GM12873 (cell line): ENCODE data around the gene TCF25.

Experiments used
- TF ChIP-seq, protein P1 (sequence below): IDR thresholded peaks from 2 replicates; pipeline ENCODE4 v1.5.1; 2012; ENCODE audit warnings: low read depth, mild to moderate bottlenecking, moderate library complexity, low read length, control low read depth; ENCODE audit not compliant: insufficient read depth; ENCODE audit errors: missing control alignments

Gene TCF25

DNA sequence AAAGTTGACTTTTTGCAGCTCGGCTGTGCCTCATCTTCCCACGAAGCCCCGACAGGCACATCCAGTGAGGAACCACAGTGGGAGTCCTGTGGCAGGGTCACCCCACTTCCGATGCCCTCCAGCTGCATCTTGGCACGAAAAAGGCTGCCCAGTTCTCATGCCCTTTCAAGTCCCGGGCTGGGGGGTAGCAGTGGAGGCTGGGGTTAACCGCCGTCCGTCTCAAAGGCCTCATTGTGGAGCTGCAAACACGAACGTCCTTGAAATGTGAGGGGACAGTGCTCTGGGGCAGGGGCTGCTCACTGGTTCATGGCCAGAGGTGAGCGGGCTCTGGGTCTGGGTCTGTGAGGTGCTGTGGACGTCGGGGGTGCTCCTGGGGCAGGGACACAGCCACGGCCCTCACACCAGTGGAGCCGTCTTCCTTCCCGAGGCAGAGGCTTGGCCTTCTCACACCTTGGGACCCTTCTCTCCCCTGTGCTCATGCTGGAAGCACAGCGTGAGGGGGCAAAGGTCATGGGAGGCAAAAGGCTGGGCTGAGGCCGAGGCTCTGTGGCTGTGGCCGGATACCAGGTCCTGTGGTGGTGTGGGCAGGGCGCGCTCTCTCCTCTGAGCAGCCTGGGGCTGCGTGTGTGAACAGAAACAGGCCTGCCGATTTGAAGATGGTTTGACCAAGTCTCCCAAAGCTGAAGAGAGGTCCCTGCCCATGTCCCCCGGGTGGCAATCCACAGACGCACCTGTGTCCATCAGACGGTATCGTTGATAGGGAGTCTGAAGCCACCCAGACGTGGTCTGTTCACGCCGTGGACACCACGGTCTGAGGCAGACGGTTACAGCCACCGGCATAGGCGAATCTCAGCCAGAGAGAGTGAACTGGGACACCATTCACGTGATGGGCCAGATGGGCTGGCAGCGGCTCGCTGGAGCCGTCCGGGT is 42.2 kb downstream of the TCF25 start:
- TF ChIP-seq, protein P1, sequence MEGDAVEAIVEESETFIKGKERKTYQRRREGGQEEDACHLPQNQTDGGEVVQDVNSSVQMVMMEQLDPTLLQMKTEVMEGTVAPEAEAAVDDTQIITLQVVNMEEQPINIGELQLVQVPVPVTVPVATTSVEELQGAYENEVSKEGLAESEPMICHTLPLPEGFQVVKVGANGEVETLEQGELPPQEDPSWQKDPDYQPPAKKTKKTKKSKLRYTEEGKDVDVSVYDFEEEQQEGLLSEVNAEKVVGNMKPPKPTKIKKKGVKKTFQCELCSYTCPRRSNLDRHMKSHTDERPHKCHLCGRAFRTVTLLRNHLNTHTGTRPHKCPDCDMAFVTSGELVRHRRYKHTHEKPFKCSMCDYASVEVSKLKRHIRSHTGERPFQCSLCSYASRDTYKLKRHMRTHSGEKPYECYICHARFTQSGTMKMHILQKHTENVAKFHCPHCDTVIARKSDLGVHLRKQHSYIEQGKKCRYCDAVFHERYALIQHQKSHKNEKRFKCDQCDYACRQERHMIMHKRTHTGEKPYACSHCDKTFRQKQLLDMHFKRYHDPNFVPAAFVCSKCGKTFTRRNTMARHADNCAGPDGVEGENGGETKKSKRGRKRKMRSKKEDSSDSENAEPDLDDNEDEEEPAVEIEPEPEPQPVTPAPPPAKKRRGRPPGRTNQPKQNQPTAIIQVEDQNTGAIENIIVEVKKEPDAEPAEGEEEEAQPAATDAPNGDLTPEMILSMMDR = no peak

DNA sequence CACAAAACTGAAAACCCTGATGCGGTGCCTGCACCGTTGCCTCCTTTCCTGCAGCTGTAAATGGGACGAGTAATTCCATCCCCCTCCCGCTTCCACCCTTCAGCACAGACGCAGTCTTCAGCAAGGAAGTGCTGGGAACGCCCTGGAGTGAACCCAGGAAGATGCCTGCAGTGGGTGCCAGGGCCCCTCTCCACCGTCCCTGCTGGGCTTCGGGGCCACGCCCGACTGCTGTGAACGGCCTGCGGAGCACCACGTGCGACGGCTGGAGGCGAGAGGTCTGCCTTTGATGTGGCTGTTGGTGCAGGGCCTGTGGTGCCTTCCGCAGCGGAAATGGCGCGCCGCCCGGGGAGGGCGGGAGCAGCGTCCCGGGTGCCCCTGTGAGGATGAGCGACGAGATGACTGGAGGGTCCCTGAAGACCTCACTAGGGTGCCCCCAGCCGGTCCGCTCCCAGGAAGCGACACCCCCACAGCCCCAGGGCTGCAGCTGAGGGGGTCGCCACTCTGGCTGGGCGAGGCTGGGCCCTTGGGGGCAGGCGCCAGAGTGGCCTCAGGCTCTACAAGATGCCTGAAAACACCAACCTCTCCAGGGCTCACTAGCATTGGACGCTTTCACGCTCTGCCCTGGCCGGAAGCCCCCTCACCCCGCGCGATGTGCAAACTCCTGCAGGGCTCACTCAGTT is 44.5 kb downstream of the TCF25 start:
- TF ChIP-seq, protein P1 = no peak

DNA sequence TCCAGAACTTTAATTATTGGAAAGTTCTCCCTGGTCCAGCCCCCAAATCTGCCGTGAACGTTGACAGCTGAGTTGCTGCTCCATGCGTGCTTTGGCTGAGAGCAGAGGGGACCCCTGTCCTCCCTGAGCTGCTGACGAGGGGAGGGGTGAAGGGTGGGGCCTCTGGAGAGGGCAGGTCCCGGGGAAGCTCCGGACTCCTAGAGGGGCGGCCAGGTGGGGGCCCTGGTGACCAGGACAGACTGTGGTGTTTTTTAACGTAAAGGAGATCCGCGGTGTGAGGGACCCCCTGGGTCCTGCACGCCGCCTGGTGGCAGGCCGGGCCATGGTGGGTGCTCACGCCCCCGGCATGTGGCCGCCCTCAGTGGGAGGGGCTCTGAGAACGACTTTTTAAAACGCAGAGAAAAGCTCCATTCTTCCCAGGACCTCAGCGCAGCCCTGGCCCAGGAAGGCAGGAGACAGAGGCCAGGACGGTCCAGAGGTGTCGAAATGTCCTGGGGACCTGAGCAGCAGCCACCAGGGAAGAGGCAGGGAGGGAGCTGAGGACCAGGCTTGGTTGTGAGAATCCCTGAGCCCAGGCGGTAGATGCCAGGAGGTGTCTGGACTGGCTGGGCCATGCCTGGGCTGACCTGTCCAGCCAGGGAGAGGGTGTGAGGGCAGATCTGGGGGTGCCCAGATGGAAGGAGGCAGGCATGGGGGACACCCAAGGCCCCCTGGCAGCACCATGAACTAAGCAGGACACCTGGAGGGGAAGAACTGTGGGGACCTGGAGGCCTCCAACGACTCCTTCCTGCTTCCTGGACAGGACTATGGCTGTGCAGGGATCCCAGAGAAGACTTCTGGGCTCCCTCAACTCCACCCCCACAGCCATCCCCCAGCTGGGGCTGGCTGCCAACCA is 45.3 kb downstream of the TCF25 start, which contains the start of gene MC1R:
Gene MC1R, plus strand, starts transcription at position 410 of the 895 bp plus-strand sequence. Its CDS starts 397 bp downstream, at position 807.
- TF ChIP-seq, protein P1 = peak; percentile 61

DNA sequence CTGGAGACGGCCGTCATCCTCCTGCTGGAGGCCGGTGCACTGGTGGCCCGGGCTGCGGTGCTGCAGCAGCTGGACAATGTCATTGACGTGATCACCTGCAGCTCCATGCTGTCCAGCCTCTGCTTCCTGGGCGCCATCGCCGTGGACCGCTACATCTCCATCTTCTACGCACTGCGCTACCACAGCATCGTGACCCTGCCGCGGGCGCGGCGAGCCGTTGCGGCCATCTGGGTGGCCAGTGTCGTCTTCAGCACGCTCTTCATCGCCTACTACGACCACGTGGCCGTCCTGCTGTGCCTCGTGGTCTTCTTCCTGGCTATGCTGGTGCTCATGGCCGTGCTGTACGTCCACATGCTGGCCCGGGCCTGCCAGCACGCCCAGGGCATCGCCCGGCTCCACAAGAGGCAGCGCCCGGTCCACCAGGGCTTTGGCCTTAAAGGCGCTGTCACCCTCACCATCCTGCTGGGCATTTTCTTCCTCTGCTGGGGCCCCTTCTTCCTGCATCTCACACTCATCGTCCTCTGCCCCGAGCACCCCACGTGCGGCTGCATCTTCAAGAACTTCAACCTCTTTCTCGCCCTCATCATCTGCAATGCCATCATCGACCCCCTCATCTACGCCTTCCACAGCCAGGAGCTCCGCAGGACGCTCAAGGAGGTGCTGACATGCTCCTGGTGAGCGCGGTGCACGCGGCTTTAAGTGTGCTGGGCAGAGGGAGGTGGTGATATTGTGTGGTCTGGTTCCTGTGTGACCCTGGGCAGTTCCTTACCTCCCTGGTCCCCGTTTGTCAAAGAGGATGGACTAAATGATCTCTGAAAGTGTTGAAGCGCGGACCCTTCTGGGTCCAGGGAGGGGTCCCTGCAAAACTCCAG is 46.4 kb downstream of the TCF25 start:
- TF ChIP-seq, protein P1 = no peak

DNA sequence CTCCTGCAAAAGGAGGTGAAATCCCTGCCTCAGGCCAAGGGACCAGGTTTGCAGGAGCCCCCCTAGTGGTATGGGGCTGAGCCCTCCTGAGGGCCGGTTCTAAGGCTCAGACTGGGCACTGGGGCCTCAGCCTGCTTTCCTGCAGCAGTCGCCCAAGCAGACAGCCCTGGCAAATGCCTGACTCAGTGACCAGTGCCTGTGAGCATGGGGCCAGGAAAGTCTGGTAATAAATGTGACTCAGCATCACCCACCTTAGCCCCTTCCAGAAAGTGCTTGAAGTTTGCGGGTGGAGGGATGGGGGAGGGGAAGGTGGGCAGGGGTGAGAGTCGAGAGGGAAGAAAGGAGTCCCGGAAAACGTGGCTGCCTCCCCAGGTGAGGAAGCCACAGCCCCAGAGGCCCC is 47.3 kb downstream of the TCF25 start:
- TF ChIP-seq, protein P1 = no peak

DNA sequence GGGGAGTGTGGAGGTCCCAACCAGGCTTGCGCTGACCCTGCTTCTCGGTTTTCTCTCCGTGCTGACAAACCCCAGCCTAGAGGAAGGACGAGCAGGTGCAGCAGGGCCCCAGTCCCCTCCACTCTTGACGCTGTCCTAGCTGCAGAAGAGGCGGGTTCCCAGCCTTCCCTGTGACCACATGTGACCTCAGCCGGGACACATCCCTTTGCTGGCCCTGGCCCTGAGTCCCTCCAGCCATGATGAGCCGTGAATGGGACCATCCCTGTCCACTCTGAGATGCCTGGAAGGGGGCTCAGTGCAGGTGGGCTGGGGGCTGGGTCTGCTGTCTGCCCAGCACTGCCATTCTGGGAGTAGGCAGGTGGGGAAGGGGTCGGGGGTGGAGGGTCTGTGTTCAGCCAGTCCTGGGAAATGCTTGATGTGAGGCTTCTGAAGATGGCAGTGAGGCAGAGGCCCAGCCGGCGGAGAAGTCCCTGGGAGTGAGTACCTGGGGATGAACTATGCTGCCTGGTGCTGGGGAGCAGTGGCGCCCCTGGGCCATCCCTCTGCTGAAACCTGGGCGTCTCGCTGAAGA is 47.8 kb downstream of the TCF25 start:
- TF ChIP-seq, protein P1 = no peak
